IMR-90 (cell line): ENCODE measurements around the gene TIMM44.

Experiments used
- CEBPB ChIP-seq: IDR thresholded peaks from 2 replicates; pipeline ENCODE4 v1.6.1; 2012; ENCODE audit warnings: low read depth, low read length, improper control_type of control experiment
- RAD21 ChIP-seq: IDR thresholded peaks from 2 replicates; pipeline ENCODE4 v1.6.1; 2012; ENCODE audit warnings: low read length, improper control_type of control experiment
- SMC3 ChIP-seq: fragments of 150-350 bp; IDR thresholded peaks from 2 replicates; pipeline ENCODE4 v1.6.1; 2016; ENCODE audit warnings: low read depth, mild to moderate bottlenecking, antibody characterized with exemption, low read length, moderate library complexity
- TF ChIP-seq, protein P1 (sequence below): conservative IDR thresholded peaks from 2 replicates; pipeline ENCODE4 v1.5.1; 2012; ENCODE audit warnings: mild to moderate bottlenecking, low read depth, low read length, improper control_type of control experiment

DNA sequence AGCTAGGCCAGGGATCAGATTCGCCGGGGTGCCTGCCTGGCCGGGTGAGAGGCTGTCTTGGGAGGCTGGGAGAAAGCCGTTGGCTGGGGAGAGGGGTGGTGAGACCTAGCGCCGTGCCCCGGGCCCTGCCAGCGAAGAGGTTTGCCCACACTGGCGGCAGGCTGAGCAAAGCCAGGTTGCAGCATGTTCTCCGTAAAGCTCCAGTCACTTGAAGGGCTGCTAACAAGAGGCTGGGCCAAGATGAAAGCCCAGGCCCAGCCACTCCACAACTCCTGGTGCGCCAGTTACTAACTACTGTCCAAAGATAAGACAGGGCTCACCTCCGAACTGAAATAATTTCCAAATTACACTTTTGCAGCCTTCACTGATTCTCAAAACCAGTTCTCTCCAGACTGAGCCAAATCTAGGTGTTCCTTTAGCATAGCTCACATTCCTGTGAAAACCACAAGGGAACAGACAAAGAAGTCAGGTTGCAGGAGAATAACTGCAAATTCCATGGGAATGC, 45.7 kb upstream of the TIMM44 start:
- no peak for TF ChIP-seq SMC3
- TF ChIP-seq, protein P1, sequence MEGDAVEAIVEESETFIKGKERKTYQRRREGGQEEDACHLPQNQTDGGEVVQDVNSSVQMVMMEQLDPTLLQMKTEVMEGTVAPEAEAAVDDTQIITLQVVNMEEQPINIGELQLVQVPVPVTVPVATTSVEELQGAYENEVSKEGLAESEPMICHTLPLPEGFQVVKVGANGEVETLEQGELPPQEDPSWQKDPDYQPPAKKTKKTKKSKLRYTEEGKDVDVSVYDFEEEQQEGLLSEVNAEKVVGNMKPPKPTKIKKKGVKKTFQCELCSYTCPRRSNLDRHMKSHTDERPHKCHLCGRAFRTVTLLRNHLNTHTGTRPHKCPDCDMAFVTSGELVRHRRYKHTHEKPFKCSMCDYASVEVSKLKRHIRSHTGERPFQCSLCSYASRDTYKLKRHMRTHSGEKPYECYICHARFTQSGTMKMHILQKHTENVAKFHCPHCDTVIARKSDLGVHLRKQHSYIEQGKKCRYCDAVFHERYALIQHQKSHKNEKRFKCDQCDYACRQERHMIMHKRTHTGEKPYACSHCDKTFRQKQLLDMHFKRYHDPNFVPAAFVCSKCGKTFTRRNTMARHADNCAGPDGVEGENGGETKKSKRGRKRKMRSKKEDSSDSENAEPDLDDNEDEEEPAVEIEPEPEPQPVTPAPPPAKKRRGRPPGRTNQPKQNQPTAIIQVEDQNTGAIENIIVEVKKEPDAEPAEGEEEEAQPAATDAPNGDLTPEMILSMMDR: no peak
- no peak for TF ChIP-seq RAD21
- TF ChIP-seq CEBPB: no peak
